Brain microvascular endothelial cell (primary cell): ENCODE measurements around the gene HNRNPC.

Experiments used
- DNase-seq: peaks from one replicate; pipeline ENCODE4 v3.0.0-alpha.2; 2020
- H3K27ac ChIP-seq: fragments of 250-450 bp; sonication (Bioruptor Pico); 2 replicates; pipeline ENCODE4 v1.5.1; 2020; ENCODE audit warnings: mild to moderate bottlenecking, moderate library complexity
- H3K27me3 ChIP-seq: fragments of 250-450 bp; sonication (Bioruptor Pico); replicated peaks from 2 replicates; pipeline ENCODE4 v1.5.1; 2020; ENCODE audit warnings: mild to moderate bottlenecking
- H3K36me3 ChIP-seq: fragments of 250-450 bp; sonication (Bioruptor Pico); replicated peaks from 2 replicates; pipeline ENCODE4 v1.5.1; 2020; ENCODE audit warnings: mild to moderate bottlenecking
- H3K4me3 ChIP-seq: 2 replicates; pipeline ENCODE4 v1.5.1; 2011; ENCODE audit warnings: low read depth, mild to moderate bottlenecking, control low read depth, low read length, moderate library complexity
- CTCF ChIP-seq: IDR thresholded peaks from 2 replicates; pipeline ENCODE4 v1.5.1; 2011; ENCODE audit warnings: low read depth, mild to moderate bottlenecking, moderate library complexity, low read length, control low read depth, inconsistent platforms; ENCODE audit errors: missing control alignments
- in situ Hi-C: cut with HindIII; loops from 2 replicates; pipeline ENCODE4 v1.10.0; 2017; ENCODE audit warnings: low sequenced_read_pairs, low pct_ligation_motif_present

The HNRNPC gene

DNA sequence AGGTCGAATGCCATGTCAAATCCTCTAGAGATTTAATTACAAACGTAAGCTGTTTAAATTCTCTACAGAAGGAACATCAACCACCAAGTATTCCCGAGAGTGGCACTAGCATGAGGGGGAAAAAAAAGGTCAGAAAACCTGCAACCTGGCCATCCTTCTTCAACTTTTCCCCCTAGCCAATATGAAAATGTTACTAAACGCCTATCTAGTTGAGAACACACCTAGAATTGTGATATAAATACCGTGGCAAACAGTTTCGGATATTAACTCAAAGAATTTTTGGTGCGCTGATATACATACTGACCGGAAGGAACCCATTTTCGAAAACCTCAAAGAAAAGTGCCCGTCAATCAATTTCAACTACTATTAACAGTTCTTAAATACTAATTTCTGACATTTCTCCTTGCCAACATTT, 1.8 kb downstream of the HNRNPC start:
- no peak for DNase-seq
- in situ Hi-C loops, result no loop called here
- Histone ChIP-seq H3K27ac (peak overlapping the region; percentile 89), H3K27me3 (no peaks in the 10 kb centered on the region), H3K36me3 (peaks cover 42% of the 10 kb centered on the region), H3K4me3 (peak overlapping the region; percentile 99)
- no peak for TF ChIP-seq CTCF

DNA sequence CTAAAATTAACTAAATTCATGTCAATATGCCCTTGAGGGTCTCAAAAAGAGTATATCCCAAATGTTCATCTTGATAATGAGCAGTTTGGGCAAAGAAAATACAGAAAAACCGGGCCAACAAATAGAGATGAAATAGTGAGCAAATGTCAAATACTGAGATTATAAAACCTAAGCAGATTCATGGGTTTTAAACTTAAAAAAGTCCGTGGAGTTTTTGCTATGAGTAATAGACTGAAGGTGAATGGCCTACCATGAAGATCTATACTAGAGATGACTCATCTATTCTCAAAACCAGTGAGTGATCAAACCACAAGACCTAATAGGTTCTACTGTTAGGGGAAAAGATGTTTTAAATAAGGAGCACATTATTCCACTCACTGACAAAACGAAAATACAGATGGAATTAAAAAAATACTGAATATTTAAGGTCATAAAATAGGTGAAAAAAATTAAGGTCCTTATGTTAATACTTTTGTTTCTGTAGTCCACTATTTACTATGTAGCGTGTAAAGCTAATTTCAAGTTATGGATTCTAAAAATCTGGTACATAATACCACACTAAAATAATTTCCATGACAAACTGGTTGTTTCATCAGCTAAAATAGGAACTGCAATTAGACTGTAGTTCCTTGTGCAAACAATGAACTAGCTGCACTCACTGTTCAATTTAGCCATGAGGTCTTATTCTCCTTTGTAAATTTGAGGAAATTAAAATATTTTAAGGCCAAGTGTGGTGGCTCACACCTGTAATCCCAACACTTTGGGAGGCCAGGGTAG, 5.0 kb downstream of the HNRNPC start:
- H3K4me3 ChIP-seq, result peak overlapping the region; percentile 18

GRCh38 chr14:21263284-21264024, 5.8 kb downstream of the HNRNPC start:
- Histone ChIP-seq H3K27ac (peak overlapping the region; percentile 54), H3K36me3 (peaks cover 66% of the 10 kb centered on the region), H3K4me3 (peak overlapping the region; percentile 18), H3K27me3 (no peaks in the 10 kb centered on the region)
- no peak for TF ChIP-seq CTCF
- DNase-seq, result no peak
- in situ Hi-C loops, result no loop called here

More for the DNA sequence above, 5.0 kb downstream of the HNRNPC start:
- H3K27me3 ChIP-seq, result no peaks in the 10 kb centered on the region
- no peak for DNase-seq
- peaks cover 60% of the 10 kb centered on the region for H3K36me3 ChIP-seq
- in situ Hi-C loops, result no loop called here
- peak overlapping the region; percentile 54 for H3K27ac ChIP-seq
- no peak for TF ChIP-seq CTCF

DNA sequence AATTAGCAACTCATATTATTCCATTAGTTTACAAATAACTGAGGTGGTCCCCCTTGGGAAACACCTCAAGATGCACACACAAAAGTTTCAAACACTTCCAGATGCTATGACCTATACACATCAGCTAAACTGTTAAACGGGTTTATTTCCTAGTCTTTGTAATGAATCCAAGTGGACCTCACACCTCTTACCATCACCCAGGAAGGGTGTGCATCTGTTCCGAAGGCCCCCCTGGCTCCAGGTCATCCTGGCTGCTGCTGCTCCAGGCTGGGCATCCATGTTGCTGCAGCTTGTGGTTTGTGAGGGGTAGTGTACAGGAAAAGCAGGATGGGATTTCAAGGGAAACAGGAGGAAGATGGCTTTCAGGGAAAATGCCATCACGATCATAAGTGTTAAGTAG, 6.8 kb downstream of the HNRNPC start:
- no peaks in the 10 kb centered on the region for H3K27me3 ChIP-seq
- DNase-seq, result no peak
- H3K36me3 ChIP-seq, result peaks cover 60% of the 10 kb centered on the region
- H3K4me3 ChIP-seq, result no peak overlapping the region
- no peak overlapping the region for H3K27ac ChIP-seq
- TF ChIP-seq CTCF, result no peak
- in situ Hi-C loops, result no loop called here

DNA sequence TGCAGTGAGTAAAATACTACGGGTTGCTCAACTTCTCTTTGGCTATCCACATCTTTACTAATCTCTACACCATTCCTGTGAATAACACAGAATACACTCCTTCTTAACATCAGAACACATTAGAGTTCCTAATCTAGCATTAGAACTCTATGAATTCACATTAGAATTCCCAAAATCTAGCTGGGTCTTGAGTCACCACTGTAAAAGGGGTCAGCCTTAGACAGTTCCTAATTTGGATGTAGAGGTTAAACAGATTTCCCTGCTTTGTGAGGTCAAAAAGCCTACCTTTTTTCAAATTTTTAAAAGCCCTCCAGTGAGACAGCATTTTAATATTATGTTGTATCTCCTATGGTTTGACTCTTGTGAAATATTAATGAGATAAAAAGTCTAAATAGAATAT, 7.4 kb downstream of the HNRNPC start:
- no peak for DNase-seq
- H3K27ac ChIP-seq, result no peak overlapping the region
- in situ Hi-C loops, result no loop called here
- H3K36me3 ChIP-seq, result peaks cover 61% of the 10 kb centered on the region
- no peak overlapping the region for H3K4me3 ChIP-seq
- no peak for TF ChIP-seq CTCF
- H3K27me3 ChIP-seq, result no peaks in the 10 kb centered on the region
